Measurements from ENCODE around the gene PTPRM.
"Not testable (repeated sequence)": the region's sequence is repeated elsewhere in the genome, so short reads cannot be mapped to it uniquely, and the experiment has no call there.

The PTPRM gene

DNA sequence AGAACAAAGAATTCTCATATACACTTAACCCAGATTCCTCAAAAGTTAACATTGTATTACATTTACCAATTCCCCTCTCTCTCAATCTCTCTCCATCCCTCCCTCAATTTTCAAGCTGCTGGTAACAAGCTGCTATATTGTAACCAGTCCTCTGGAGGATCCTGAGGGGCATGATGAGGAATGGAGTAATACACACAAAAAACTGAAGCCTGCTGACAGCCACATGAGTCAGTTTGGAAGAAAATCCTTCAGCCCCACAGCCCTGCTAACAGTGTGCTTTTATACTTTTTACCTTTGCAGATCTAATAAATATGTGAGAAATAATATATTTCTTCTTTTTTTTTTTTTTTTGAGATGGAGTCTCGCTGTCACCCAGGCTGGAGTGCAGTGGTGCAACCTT, 876.4 kb downstream of the PTPRM start:
- no peaks in the 10 kb centered on the region; the same call in 1 of the 2 replicates for H3K27me3 ChIP-seq (ENCODE audit: control insufficient read depth, low read length)
- H3K9me3 ChIP-seq (ENCODE audit: control insufficient read depth, insufficient read depth, low read length), result no peaks in the 10 kb centered on the region
- H3K9me2 ChIP-seq (replicated peaks; ENCODE audit: control insufficient read depth, low read length), result no peaks in the 10 kb centered on the region
- H3K4me2 ChIP-seq (ENCODE audit: low read length), result no peak overlapping the region
- H3K79me2 ChIP-seq (ENCODE audit: control insufficient read depth, low read length), result no peaks in the 10 kb centered on the region
- TF ChIP-seq EZH2phosphoT487 (IDR thresholded peaks at IDR 0.05; ENCODE audit: borderline replicate concordance, low read length) (no peak), CTCF (IDR thresholded peaks at IDR 0.05; ENCODE audit: low read depth, low read length, poor library complexity, severe bottlenecking) (no peak)
- H4K20me1 ChIP-seq (ENCODE audit: control insufficient read depth, insufficient read depth, low read depth, low read length), result no peaks in the 10 kb centered on the region
- H3F3A ChIP-seq (ENCODE audit: control insufficient read depth, insufficient read depth), result no peaks in the 10 kb centered on the region
- H3K27ac ChIP-seq (ENCODE audit: low read depth, low read length), result no peak overlapping the region
- H3K36me3 ChIP-seq (ENCODE audit: control insufficient read depth, low read length), result no peaks in the 10 kb centered on the region
- H3K4me3 ChIP-seq (ENCODE audit: low read length), result no peak overlapping the region
- H3K4me1 ChIP-seq (ENCODE audit: control insufficient read depth, low read length), result no peaks in the 10 kb centered on the region

DNA sequence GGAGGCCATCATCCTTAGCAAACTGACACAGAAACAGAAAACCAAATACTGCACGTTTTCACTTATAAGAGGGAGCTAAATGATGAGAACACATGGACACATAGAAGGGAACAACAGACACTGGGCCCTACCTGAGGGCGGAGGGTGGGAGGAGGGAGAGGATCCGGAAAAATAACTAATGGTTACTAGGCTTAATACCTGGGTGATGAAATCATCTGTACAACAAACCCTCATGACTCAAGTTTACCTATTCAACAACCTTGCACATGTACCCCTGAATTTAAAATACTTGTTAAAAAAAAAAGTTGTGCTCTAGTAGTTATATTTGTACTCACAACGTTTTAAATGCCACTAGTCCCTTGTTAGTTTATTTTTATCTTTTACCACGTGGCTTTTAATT, 879.8 kb downstream of the PTPRM start:
- H3K27ac ChIP-seq (ENCODE audit: low read depth, low read length); H3K79me2 ChIP-seq (ENCODE audit: control insufficient read depth, low read length); H3K9me2 ChIP-seq (replicated peaks; ENCODE audit: control insufficient read depth, low read length); H3K4me2 ChIP-seq (ENCODE audit: low read length); H4K20me1 ChIP-seq (ENCODE audit: control insufficient read depth, insufficient read depth, low read depth, low read length); H3F3A ChIP-seq (ENCODE audit: control insufficient read depth, insufficient read depth); H3K36me3 ChIP-seq (ENCODE audit: control insufficient read depth, low read length); H3K27me3 ChIP-seq (ENCODE audit: control insufficient read depth, low read length); H3K4me1 ChIP-seq (ENCODE audit: control insufficient read depth, low read length); H3K9me3 ChIP-seq (ENCODE audit: control insufficient read depth, insufficient read depth, low read length); H3K4me3 ChIP-seq (ENCODE audit: low read length): not testable (repeated sequence)

GRCh38 chr18:8448130-8448529, 881.0 kb downstream of the PTPRM start:
- Histone ChIP-seq H4K20me1 (ENCODE audit: control insufficient read depth, insufficient read depth, low read depth, low read length) (no peaks in the 10 kb centered on the region), H3K36me3 (ENCODE audit: control insufficient read depth, low read length) (no peaks in the 10 kb centered on the region), H3K27ac (ENCODE audit: low read depth, low read length) (no peak overlapping the region), H3K27me3 (ENCODE audit: control insufficient read depth, low read length) (no peaks in the 10 kb centered on the region; the same call in 1 of the 2 replicates), H3K79me2 (ENCODE audit: control insufficient read depth, low read length) (no peaks in the 10 kb centered on the region), H3K4me2 (ENCODE audit: low read length) (no peak overlapping the region), H3K4me1 (ENCODE audit: control insufficient read depth, low read length) (no peaks in the 10 kb centered on the region), H3K9me2 (replicated peaks; ENCODE audit: control insufficient read depth, low read length) (no peaks in the 10 kb centered on the region), H3K9me3 (ENCODE audit: control insufficient read depth, insufficient read depth, low read length) (no peaks in the 10 kb centered on the region), H3K4me3 (ENCODE audit: low read length) (no peak overlapping the region), H3F3A (ENCODE audit: control insufficient read depth, insufficient read depth) (no peaks in the 10 kb centered on the region)
- TF ChIP-seq EZH2phosphoT487 (IDR thresholded peaks at IDR 0.05; ENCODE audit: borderline replicate concordance, low read length), result no peak
- no peak for TF ChIP-seq CTCF (IDR thresholded peaks at IDR 0.05; ENCODE audit: low read depth, low read length, poor library complexity, severe bottlenecking)

DNA sequence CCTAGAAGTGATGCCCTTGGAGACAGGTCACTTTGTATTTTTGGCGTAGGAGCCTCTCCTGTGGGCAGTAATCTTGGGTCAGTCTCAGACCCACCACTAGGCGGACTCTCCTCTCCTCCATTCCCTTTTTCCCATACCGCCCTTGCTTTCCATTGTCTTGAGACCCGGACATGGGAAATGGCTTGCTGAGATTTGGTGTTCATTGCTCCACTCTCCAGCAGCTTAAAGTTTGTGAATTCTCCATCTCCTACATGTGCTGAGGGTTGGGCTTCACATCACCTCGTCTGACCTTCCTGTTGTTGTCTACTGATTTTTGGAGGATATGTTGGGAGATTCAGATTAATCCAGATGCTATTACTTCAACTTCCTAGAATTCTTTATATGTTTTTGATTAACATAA, 882.9 kb downstream of the PTPRM start:
- no peaks in the 10 kb centered on the region for H3F3A ChIP-seq (ENCODE audit: control insufficient read depth, insufficient read depth)
- no peaks in the 10 kb centered on the region for H3K79me2 ChIP-seq (ENCODE audit: control insufficient read depth, low read length)
- H3K4me1 ChIP-seq (ENCODE audit: control insufficient read depth, low read length), result no peaks in the 10 kb centered on the region
- TF ChIP-seq CTCF (IDR thresholded peaks at IDR 0.05; ENCODE audit: low read depth, low read length, poor library complexity, severe bottlenecking) (peak; percentile 80), EZH2phosphoT487 (IDR thresholded peaks at IDR 0.05; ENCODE audit: borderline replicate concordance, low read length) (no peak)
- H4K20me1 ChIP-seq (ENCODE audit: control insufficient read depth, insufficient read depth, low read depth, low read length), result no peaks in the 10 kb centered on the region
- no peak overlapping the region for H3K4me2 ChIP-seq (ENCODE audit: low read length)
- H3K9me2 ChIP-seq (replicated peaks; ENCODE audit: control insufficient read depth, low read length), result no peaks in the 10 kb centered on the region
- H3K4me3 ChIP-seq (ENCODE audit: low read length), result no peak overlapping the region
- no peaks in the 10 kb centered on the region for H3K36me3 ChIP-seq (ENCODE audit: control insufficient read depth, low read length)
- no peaks in the 10 kb centered on the region for H3K9me3 ChIP-seq (ENCODE audit: control insufficient read depth, insufficient read depth, low read length)
- no peaks in the 10 kb centered on the region for H3K27me3 ChIP-seq (ENCODE audit: control insufficient read depth, low read length)
- no peak overlapping the region for H3K27ac ChIP-seq (ENCODE audit: low read depth, low read length)
